A549 (cell line): Measurements from ENCODE around the gene ENPP7. TPM values are rescaled to one million over a fixed set of nuclear protein-coding genes. Genes with fewer than 3 reads are reported as not detected.

Source experiments
- ATAC-seq, 2 experiments: fragments of 200-7000 bp in 1 of 2; fragments of >200 bp in 1 of 2; cut with Nextera tagmentation in 1 of 2; cut with Tn5 transposase in 1 of 2; 3 replicates each; pipeline versions ENCODE4 v1.8.0 to v1.9.1; 2018 to 2020; ENCODE audit warnings: mild to moderate bottlenecking in 1 of 2, moderate library complexity in 1 of 2
- CTCF ChIA-PET: fragments of 300-600 bp; sonication (Branson Sonifier 250); formaldehyde crosslinking; extraction: SDS; loops from one replicate; lab custom pipeline; 2021; ENCODE audit warnings: antibody characterized with exemption, inconsistent platforms; lab: Yijun Ruan, JAX
- POLR2A ChIA-PET: fragments of 350-600 bp; formaldehyde crosslinking; extraction: SDS; loops from one replicate; lab custom pipeline; 2021; ENCODE audit warnings: antibody characterized with exemption, inconsistent platforms; lab: Yijun Ruan, JAX
- DNase-seq, 2 experiments: peaks; one replicate each; pipeline versions ENCODE4 v3.0.0 to v3.0.0-alpha.2; 2011 to 2016; ENCODE audit warnings: low read depth in 1 of 2, low spot score in 1 of 2
- FAIRE-seq: peaks from 2 replicates; lab custom pipeline; 2011; peaks lifted over from hg19 to GRCh38; lab: Jason Lieb, UNC
- H3K27ac ChIP-seq, 2 experiments: fragments of >200 bp; sonication (Bioruptor Twin); formaldehyde crosslinking; 3 replicates each; pipeline ENCODE4 v1.5.1; 2016 to 2017
- H3K4me1 ChIP-seq: fragments of >200 bp; sonication (Bioruptor Twin); formaldehyde crosslinking; 3 replicates; pipeline ENCODE4 v1.6.1; 2016
- H3K4me2 ChIP-seq: fragments of >200 bp; sonication (Bioruptor Twin); formaldehyde crosslinking; 3 replicates; pipeline ENCODE4 v1.6.1; 2016
- H3K4me3 ChIP-seq: fragments of >200 bp; sonication (Bioruptor Twin); formaldehyde crosslinking; 3 replicates; pipeline ENCODE4 v1.5.1; 2016
- H3K9me3 ChIP-seq: fragments of >200 bp; sonication (Bioruptor Twin); formaldehyde crosslinking; 3 replicates; pipeline ENCODE4 v1.6.1; 2016
- BHLHE40 ChIP-seq: IDR thresholded peaks from 2 replicates; pipeline ENCODE4 v1.6.1; 2012; ENCODE audit warnings: low read depth, low read length, inconsistent platforms
- CBX8 ChIP-seq: fragments of 200-600 bp; sonication (generic); IDR thresholded peaks from 2 replicates; pipeline ENCODE4 v1.6.1; 2016
- CEBPB ChIP-seq, 2 experiments: fragments of >200 bp in 1 of 2; sonication (Bioruptor Twin) in 1 of 2; formaldehyde crosslinking in 1 of 2; IDR thresholded peaks; 2 replicates each; pipeline ENCODE4 v1.6.1; 2012 to 2016
- CHD4 ChIP-seq: fragments of 200-600 bp; sonication (generic); IDR thresholded peaks from 2 replicates; pipeline ENCODE4 v1.6.1; 2016; ENCODE audit warnings: antibody characterized with exemption, mild to moderate bottlenecking, borderline replicate concordance
- EHMT2 ChIP-seq: fragments of 200-600 bp; sonication (generic); IDR thresholded peaks from 2 replicates; pipeline ENCODE4 v1.6.1; 2016; ENCODE audit warnings: antibody characterized with exemption, low read depth, mild to moderate bottlenecking, moderate library complexity
- EP300 ChIP-seq, 2 experiments: fragments of >200 bp; sonication (Bioruptor Twin); formaldehyde crosslinking; IDR thresholded peaks; 2 replicates in 1 of 2; 3 replicates in 1 of 2; pipeline ENCODE4 v1.6.1; 2016 to 2017
- JUNB ChIP-seq: fragments of >200 bp; sonication (Bioruptor Twin); formaldehyde crosslinking; IDR thresholded peaks from 2 replicates; pipeline ENCODE4 v1.6.1; 2016
- NFE2L2 ChIP-seq: fragments of 150-350 bp; conservative IDR thresholded peaks from 2 replicates; pipeline ENCODE4 v1.6.1; 2014; ENCODE audit warnings: low read length
- RNF2 ChIP-seq: fragments of 200-600 bp; sonication (generic); IDR thresholded peaks from 2 replicates; pipeline ENCODE4 v1.6.1; 2016; ENCODE audit warnings: low read depth, mild to moderate bottlenecking, antibody characterized with exemption, moderate library complexity, borderline replicate concordance
- TP53 ChIP-seq: fragments of 250-450 bp; sonication (Bioruptor Pico); IDR thresholded peaks from 2 replicates; pipeline ENCODE4 v1.5.0; 2021; ENCODE audit warnings: mild to moderate bottlenecking, moderate library complexity
- ZNF302 ChIP-seq: fragments of 250-450 bp; sonication (Bioruptor Pico); IDR thresholded peaks from 2 replicates; pipeline ENCODE4 v1.9.0; 2021; ENCODE audit warnings: inconsistent platforms, mild to moderate bottlenecking, moderate library complexity
- WGBS: methylation state at CpG from one replicate; pipeline ENCODE4 v1.1.6; 2017; ENCODE audit errors: missing lambda C conversion rate; 5-methylcytosine and 5-hydroxymethylcytosine counted together
- polyA plus RNA-seq, 4 experiments: library from polyadenylated mRNA; depleted of rRNA in 3 of 4; stranded (reverse); fragments of >200 nt; fragmentation: RNase III in 1 of 4; extraction: RNeasy Plus Mini Kit Qiagen cat#74134 plus additional on column Dnase treatment in 1 of 4; gene quantifications; 2 replicates in 3 of 4; 3 replicates in 1 of 4; pipeline ENCODE4 v1.2.3, GENCODE V29; 2011 to 2017
- TF ChIP-seq, protein P1 (sequence below): fragments of 150-350 bp; IDR thresholded peaks from 2 replicates; pipeline ENCODE4 v1.6.1; 2014; ENCODE audit warnings: low read depth, mild to moderate bottlenecking, low read length
- TF ChIP-seq, protein P2 (sequence below): IDR thresholded peaks from 2 replicates; pipeline ENCODE4 v1.6.1; 2012; ENCODE audit warnings: low read depth, borderline replicate concordance
- TF ChIP-seq, protein P3 (sequence below): fragments of 250-450 bp; sonication (Bioruptor Pico); IDR thresholded peaks from 2 replicates; pipeline ENCODE4 v1.5.0; 2021; ENCODE audit warnings: mild to moderate bottlenecking, moderate library complexity, borderline replicate concordance
- TF ChIP-seq, protein P4 (sequence below): fragments of 450-650 bp; IDR thresholded peaks from 2 replicates; pipeline ENCODE4 v1.6.1; 2014; ENCODE audit warnings: antibody characterized with exemption
- TF ChIP-seq, protein P5 (sequence below): fragments of >200 bp; sonication (Bioruptor Twin); formaldehyde crosslinking; IDR thresholded peaks from 3 replicates; pipeline ENCODE4 v1.6.1; 2016
- TF ChIP-seq, protein P6 (sequence below): fragments of >200 bp; sonication (Bioruptor Twin); formaldehyde crosslinking; IDR thresholded peaks from 2 replicates; pipeline ENCODE4 v1.6.1; 2016

Gene ENPP7
- polyA plus RNA-seq, 2 of the 4 experiments (the other 2 are of a cell fraction): not detected

DNA sequence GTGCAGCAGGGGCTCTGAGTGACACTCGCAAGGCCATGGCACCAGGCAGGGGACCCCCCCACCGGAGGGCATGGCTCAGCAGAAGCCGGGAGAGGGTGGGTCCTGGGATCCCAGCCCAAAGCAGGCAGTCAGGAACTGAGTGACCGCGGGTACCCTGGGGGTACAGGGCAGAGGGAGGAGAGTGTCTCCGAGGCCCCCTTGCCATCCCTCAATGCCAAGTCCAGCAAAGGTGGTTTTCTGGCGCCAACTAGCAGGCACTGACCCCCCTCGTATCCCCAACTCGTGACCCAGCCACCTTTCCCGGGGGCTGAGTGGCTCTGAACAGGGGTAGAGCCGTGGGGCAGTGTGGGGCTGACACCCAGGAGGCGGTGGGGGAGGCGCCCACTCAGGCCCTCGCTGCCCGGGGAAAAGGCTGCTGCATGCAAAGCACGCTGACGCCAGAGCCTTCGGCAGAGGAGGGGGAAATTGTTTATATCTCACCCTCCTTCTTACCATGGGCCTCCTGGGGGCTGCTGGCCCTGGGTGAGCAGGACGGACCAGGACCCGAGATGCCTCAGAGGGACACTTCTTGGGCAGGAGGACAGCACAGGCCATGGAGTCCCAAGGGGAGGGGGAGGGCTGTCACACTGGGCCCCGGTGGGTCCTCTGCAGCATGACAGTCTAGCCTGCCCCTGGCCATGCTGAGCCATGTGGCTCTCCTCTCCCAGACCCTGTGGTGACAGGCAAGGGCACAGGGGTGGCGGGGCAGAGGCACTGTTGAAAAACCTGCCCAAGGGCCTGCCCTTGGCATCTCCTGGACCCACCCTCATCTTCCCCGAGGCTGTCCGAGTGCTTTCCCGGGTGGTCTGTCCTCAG is 14.6 kb upstream of the ENPP7 start:
- DNase-seq (no peak), ATAC-seq (peak in 1 of 2 experiments; percentile 17; a peak in 2 of 6 replicates), FAIRE-seq (no peak)
- TF ChIP-seq, protein P1, sequence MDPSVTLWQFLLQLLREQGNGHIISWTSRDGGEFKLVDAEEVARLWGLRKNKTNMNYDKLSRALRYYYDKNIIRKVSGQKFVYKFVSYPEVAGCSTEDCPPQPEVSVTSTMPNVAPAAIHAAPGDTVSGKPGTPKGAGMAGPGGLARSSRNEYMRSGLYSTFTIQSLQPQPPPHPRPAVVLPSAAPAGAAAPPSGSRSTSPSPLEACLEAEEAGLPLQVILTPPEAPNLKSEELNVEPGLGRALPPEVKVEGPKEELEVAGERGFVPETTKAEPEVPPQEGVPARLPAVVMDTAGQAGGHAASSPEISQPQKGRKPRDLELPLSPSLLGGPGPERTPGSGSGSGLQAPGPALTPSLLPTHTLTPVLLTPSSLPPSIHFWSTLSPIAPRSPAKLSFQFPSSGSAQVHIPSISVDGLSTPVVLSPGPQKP: no peak
- TF ChIP-seq RNF2: no peak
- TF ChIP-seq BHLHE40: no peak
- TF ChIP-seq CBX8: no peak
- TF ChIP-seq EHMT2: no peak
- TF ChIP-seq, protein P2, sequence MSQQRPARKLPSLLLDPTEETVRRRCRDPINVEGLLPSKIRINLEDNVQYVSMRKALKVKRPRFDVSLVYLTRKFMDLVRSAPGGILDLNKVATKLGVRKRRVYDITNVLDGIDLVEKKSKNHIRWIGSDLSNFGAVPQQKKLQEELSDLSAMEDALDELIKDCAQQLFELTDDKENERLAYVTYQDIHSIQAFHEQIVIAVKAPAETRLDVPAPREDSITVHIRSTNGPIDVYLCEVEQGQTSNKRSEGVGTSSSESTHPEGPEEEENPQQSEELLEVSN: no peak
- TF ChIP-seq CHD4: no peak
- TF ChIP-seq TP53 (CRISPR knock-in tag): no peak
- no peak for TF ChIP-seq CEBPB (IDR thresholded peaks at IDR 0.05)
- no peak for TF ChIP-seq NFE2L2
- no peak for TF ChIP-seq ZNF302
- 59% methylated on average over 23 of the region's 25 CpGs for WGBS
- POLR2A ChIA-PET: no interaction called here
- no peak overlapping the region for H3K27ac ChIP-seq
- H3K4me2 ChIP-seq: 0 out of 3 replicates have a peak overlapping the region, but pooled peaks have one; percentile 14
- H3K9me3 ChIP-seq: no peaks in the 10 kb centered on the region
- CTCF ChIA-PET: interaction anchor here (1.3 to 3.5 kb wide), 3 partner anchors 8 to 324 kb away, joined by 3 to 32 read pairs (median 5); no protein-coding TSS in a partner anchor
- H3K4me3 ChIP-seq: no peak overlapping the region
- H3K4me1 ChIP-seq: peaks cover 5% of the 10 kb centered on the region; the same call in 1 of the 3 replicates

DNA sequence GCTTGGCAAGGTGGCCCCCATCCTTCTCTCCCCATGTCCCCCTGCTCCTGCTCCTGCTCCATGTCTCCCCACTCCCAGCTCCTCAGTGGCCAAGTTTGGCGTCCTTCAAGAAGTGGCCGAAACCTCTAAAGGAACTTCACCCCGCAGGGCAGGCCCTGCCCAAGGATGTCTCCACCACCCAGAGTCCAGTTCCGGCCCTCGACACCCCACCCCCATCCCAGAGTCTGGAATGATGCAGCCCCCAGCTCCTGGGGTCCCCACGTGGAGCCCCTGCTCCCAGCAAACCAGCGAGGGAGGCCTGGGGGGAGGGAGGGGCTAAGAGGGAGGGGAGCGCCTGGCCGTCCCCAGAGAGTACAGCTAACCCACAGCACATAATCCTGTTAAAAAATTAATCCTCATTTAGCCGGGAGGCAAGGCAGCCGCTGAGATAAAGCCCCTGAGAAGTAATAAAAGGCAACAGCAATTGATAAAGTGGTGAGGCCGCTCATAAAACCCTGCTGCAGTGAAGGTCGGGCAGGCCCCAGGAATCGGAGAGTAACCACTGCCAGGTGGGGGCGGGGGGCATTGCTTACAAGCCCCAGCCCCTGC is 9.9 kb upstream of the ENPP7 start:
- FAIRE-seq (no peak), ATAC-seq (no peak), DNase-seq (no peak)
- no peaks in the 10 kb centered on the region for H3K9me3 ChIP-seq
- TF ChIP-seq, protein P3, sequence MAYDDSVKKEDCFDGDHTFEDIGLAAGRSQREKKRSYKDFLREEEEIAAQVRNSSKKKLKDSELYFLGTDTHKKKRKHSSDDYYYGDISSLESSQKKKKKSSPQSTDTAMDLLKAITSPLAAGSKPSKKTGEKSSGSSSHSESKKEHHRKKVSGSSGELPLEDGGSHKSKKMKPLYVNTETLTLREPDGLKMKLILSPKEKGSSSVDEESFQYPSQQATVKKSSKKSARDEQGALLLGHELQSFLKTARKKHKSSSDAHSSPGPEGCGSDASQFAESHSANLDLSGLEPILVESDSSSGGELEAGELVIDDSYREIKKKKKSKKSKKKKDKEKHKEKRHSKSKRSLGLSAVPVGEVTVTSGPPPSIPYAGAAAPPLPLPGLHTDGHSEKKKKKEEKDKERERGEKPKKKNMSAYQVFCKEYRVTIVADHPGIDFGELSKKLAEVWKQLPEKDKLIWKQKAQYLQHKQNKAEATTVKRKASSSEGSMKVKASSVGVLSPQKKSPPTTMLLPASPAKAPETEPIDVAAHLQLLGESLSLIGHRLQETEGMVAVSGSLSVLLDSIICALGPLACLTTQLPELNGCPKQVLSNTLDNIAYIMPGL (CRISPR knock-in tag): no peak
- TF ChIP-seq BHLHE40 (no peak), CEBPB (IDR thresholded peaks at IDR 0.05) (no peak), EP300 (IDR thresholded peaks at IDR 0.05) (no peak), JUNB (no peak)
- TF ChIP-seq, protein P4, sequence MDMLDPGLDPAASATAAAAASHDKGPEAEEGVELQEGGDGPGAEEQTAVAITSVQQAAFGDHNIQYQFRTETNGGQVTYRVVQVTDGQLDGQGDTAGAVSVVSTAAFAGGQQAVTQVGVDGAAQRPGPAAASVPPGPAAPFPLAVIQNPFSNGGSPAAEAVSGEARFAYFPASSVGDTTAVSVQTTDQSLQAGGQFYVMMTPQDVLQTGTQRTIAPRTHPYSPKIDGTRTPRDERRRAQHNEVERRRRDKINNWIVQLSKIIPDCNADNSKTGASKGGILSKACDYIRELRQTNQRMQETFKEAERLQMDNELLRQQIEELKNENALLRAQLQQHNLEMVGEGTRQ: no peak
- TF ChIP-seq, protein P5, sequence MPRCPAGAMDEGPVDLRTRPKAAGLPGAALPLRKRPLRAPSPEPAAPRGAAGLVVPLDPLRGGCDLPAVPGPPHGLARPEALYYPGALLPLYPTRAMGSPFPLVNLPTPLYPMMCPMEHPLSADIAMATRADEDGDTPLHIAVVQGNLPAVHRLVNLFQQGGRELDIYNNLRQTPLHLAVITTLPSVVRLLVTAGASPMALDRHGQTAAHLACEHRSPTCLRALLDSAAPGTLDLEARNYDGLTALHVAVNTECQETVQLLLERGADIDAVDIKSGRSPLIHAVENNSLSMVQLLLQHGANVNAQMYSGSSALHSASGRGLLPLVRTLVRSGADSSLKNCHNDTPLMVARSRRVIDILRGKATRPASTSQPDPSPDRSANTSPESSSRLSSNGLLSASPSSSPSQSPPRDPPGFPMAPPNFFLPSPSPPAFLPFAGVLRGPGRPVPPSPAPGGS: no peak
- TF ChIP-seq, protein P2: no peak
- TF ChIP-seq, protein P6, sequence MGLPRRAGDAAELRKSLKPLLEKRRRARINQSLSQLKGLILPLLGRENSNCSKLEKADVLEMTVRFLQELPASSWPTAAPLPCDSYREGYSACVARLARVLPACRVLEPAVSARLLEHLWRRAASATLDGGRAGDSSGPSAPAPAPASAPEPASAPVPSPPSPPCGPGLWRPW: no peak
- WGBS: 69% methylated on average over 15 of the region's 15 CpGs
- H3K4me1 ChIP-seq: 0 out of 3 replicates have a peak, but pooled peaks cover under 1% of the 10 kb centered on the region
- no peak overlapping the region for H3K4me3 ChIP-seq
- no peak overlapping the region for H3K27ac ChIP-seq
- ChIA-PET CTCF (interaction anchor here (1.5 to 3.7 kb wide), 3 partner anchors 13 to 327 kb away, joined by 3 to 19 read pairs (median 18); no protein-coding TSS in a partner anchor), POLR2A (no interaction called here)
- H3K4me2 ChIP-seq: no peak overlapping the region
